Rectal smooth muscle tissue (tissue), 1 donor: ENCODE measurements around the gene TBC1D22A.

Experiments used
- H3K27ac ChIP-seq: one replicate; pipeline ENCODE4 v1.7.0; 2013; ENCODE audit warnings: low read depth, low read length, inconsistent platforms
- H3K27me3 ChIP-seq: one replicate; pipeline ENCODE4 v1.7.0; 2013; ENCODE audit warnings: low read length; ENCODE audit not compliant: control insufficient read depth, insufficient read depth
- H3K36me3 ChIP-seq: one replicate; pipeline ENCODE4 v1.7.0; 2013; ENCODE audit warnings: low read length; ENCODE audit not compliant: control insufficient read depth, insufficient read depth
- H3K4me1 ChIP-seq: one replicate; pipeline ENCODE4 v1.7.0; 2013; ENCODE audit warnings: low read length; ENCODE audit not compliant: control insufficient read depth, insufficient read depth
- H3K4me3 ChIP-seq: one replicate; pipeline ENCODE4 v1.7.0; 2013; ENCODE audit warnings: low read length
- H3K9ac ChIP-seq: one replicate; pipeline ENCODE4 v1.7.0; 2013; ENCODE audit warnings: low read length

TBC1D22A gene

DNA sequence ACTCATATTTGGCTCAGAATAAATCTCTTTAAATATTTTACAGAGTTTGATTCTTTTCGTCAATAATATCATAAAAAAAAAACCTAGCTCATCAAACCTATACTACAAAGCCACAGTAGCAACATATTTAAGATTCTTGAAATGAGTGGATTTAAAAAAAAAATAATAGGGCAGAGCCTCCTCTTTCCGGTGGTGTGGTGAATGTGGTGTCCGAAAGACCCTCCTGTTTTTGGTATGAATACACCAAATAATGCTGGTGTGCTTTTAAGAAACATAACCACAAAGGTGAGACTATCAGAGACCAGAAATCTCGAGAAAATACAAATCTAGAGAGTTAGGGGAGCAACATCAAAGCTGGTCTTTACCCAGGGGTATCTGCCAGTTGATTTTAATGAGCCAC is 342.6 kb downstream of the TBC1D22A start:
- Histone ChIP-seq H3K27ac (no peak overlapping the region), H3K4me3 (no peak overlapping the region), H3K27me3 (no peaks in the 10 kb centered on the region), H3K4me1 (no peaks in the 10 kb centered on the region), H3K9ac (no peak overlapping the region), H3K36me3 (no peaks in the 10 kb centered on the region)

DNA sequence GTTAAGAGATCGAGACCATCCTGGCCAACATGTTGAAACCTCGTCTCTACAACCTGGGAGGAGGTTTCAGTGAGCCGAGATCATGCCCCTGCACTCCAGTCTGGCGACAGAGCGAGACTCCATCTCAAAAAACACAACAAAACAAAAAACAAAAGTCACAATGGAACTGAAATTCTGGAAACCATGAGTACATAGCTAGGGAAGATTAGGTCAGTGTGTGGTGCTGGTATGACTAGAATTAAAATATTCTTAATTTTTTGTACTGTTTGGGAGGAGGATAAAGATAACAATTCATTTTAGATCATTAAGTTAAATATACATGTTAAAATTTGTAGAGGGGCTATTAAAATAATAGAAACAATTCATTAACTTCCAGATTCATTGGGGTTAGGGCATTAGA is 344.4 kb downstream of the TBC1D22A start:
- Histone ChIP-seq H3K4me1 (no peaks in the 10 kb centered on the region), H3K9ac (no peak overlapping the region), H3K27me3 (no peaks in the 10 kb centered on the region), H3K27ac (no peak overlapping the region), H3K4me3 (no peak overlapping the region), H3K36me3 (no peaks in the 10 kb centered on the region)

DNA sequence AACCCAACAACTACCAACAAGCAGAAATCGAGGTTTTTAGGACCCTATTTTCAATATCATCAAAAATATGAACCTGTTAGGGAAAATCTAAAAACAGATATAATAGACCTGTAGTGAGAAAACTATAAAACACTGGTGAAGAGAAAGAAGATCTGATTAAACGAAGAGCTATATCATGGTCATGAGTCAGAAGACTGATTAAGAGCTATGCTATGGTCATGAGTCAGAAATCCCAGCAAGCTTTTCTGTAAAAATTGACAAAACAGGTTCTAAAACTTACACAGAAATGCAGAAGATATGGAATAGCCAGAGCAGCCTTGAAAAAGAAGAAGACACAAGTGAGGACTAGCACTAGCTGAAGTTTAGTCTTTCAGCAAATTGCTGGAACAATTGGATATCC is 345.0 kb downstream of the TBC1D22A start:
- no peaks in the 10 kb centered on the region for H3K27me3 ChIP-seq
- H3K4me3 ChIP-seq: no peak overlapping the region
- no peak overlapping the region for H3K9ac ChIP-seq
- no peaks in the 10 kb centered on the region for H3K36me3 ChIP-seq
- H3K4me1 ChIP-seq: no peaks in the 10 kb centered on the region
- H3K27ac ChIP-seq: no peak overlapping the region

DNA sequence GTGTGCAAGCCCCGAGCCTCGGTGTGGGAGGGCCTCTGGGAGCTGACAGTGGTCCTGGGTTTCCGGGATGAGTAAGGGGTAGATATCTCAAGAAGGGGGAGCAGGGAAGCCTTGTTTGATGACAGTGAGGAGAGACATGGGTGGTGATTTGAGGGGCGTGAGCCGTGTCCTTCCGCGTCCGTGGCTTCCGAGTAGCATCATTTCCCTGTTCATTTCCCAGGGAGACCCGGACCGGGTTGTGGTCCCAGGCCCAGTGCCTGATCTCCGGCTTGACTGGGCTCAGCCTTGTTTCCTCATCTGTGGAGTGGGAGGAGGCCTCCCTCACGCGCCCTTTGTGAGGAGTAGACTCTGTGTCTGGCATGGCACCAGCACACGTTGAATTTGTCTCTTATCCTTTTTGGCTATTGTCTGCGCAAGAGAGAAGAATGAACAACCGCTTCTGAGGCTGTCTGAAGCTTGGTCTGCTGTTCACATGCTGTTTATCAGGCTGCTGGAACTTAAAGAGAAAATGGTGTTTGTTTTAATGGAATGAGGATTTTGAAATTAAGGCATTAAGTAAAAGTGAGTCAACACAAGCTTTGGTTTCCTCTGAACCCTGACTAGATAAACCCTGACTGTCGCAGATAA is 348.5 kb downstream of the TBC1D22A start:
- H3K36me3 ChIP-seq: peaks cover 4% of the 10 kb centered on the region
- no peak overlapping the region for H3K9ac ChIP-seq
- H3K27ac ChIP-seq: no peak overlapping the region
- no peaks in the 10 kb centered on the region for H3K27me3 ChIP-seq
- H3K4me3 ChIP-seq: no peak overlapping the region
- H3K4me1 ChIP-seq: no peaks in the 10 kb centered on the region

DNA sequence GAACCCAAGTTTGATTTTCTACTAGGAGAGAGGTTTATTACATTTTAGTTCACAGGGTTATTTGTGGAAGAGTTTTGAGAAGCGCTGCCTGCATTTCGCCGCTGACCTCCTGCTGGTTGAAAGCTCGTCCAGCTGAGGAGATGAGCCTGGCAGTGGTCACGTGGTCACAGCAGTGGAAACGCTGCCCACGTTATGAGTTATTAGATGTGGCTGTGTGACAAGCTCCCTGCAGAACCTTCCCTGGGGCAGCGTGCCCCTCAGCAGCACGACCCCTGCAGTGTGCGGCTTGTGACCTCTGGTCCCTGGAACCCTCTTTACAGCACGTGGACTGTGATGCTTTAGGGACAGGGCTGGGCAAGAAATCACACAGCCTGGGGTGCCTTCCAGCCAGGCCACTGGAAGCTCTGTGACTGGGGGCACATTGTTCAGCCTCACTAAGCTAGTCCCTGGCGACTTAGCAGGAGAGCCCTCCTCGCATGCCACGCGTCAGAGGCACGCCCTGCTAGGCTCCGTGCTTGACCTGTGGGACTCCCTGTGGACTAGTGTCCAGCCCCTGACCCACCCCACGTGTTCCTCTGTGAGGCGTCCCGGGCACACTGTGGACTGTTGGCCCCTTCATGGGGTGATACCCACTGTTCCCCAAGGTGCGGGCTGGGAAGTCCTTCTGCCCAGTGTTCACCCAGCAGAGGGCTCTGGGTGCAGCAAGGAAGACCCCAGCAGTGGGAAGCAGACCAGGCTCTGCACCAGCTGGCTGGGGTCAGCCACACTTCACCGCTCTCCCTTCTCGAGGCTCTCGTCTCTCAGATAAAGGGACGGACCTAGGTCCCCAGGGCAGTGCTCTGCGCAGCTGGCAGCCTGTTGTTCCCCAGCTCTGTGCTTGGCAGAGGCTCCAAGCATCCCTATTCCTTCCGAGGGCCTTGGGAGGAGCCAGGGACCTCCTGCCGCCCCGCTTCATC is 349.5 kb downstream of the TBC1D22A start:
- Histone ChIP-seq H3K9ac (no peak overlapping the region), H3K27ac (no peak overlapping the region), H3K27me3 (no peaks in the 10 kb centered on the region), H3K36me3 (peaks cover 4% of the 10 kb centered on the region), H3K4me1 (no peaks in the 10 kb centered on the region), H3K4me3 (no peak overlapping the region)

DNA sequence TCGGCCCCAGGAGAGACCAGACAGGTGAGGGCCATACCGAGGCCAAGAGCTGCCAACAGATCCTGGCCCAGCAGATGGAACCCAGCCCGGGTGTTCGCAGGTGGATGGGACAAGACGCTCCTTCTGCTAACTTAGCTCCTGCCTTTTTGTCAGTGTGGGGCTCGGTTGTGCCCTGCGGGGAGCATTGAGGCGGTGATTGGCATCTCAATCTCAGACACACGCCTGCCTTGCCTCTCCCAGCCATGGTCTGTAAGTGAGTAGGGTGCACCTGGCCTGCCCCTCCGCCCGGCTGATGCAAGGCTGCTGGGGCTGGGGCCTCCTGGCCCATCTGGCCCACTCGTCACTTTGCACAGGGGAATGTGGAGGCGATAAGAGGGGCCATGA is 350.1 kb downstream of the TBC1D22A start:
- H3K4me1 ChIP-seq: no peaks in the 10 kb centered on the region
- H3K4me3 ChIP-seq: no peak overlapping the region
- H3K27me3 ChIP-seq: no peaks in the 10 kb centered on the region
- H3K9ac ChIP-seq: no peak overlapping the region
- peaks cover 4% of the 10 kb centered on the region for H3K36me3 ChIP-seq
- no peak overlapping the region for H3K27ac ChIP-seq

DNA sequence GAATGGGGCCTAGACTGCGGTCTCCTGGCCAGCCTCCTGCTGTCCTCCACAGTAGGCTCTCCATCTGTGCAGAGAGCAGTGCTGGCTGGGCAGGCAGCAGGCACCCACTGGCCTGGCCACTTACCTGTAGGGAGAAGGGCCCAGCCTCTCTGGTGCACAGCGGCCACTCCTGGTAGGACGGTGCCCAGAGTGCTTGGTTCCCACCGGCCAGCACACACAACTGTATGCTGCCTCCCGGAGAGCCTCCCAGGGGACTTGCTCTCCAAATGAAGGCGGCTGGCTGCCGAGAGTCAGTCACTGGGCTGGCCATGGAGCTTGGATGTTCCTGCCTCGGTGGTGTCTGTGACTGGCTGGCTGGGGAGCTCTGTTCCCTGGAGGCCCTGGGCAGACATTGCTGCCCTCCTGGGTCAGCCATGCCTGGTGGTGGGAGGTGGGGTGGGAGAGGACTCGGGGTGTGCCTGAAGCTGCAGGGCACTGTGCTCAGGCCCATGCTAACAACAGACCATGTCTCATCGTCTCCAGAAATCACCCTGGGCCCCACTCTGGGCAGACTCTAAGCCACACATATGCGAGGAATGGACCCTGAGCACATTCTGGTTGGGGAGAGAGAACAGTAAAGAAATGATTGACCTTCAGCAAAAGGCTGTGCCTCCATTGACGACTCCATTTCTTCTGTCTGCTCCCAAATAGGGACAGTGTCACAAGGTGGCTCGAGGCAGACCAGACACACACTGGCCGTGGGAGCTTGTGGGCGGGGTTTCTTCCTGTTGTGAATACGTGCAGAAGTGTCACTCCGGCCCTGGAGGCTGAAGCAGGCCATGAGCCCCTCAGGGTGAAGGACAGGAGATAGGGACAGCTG is 350.8 kb downstream of the TBC1D22A start:
- no peaks in the 10 kb centered on the region for H3K4me1 ChIP-seq
- peaks cover 4% of the 10 kb centered on the region for H3K36me3 ChIP-seq
- no peak overlapping the region for H3K9ac ChIP-seq
- H3K4me3 ChIP-seq: no peak overlapping the region
- no peak overlapping the region for H3K27ac ChIP-seq
- H3K27me3 ChIP-seq: no peaks in the 10 kb centered on the region

DNA sequence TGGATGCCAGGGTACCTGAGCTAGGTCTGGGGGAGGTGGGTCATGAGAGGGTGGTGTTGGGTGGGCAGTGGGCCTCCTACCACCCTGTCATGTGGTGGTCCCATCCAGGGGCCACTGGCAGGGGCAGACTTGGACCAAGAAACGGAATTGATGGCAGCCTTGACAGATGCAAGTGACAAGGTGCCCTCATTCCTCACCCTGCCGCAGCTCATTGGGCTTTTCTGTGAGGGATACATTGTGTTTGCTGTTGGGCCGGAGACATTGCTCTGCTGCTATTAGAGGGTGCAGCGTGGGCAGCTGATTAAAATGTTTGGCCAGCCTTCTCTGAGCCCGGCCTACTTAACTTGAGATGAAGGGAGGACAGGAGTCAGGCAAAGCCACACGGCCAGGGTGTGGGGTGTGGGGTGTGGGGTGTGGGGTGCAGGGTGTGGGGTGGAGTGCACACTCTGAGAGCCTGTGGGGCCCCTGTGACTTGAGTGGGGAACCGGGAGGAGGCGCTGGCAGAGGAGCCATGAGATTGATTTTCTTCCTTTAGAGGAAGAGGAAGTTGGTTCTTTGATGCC is 351.5 kb downstream of the TBC1D22A start:
- Histone ChIP-seq H3K4me3 (no peak overlapping the region), H3K27ac (no peak overlapping the region), H3K36me3 (peaks cover 4% of the 10 kb centered on the region), H3K4me1 (no peaks in the 10 kb centered on the region), H3K27me3 (no peaks in the 10 kb centered on the region), H3K9ac (no peak overlapping the region)

DNA sequence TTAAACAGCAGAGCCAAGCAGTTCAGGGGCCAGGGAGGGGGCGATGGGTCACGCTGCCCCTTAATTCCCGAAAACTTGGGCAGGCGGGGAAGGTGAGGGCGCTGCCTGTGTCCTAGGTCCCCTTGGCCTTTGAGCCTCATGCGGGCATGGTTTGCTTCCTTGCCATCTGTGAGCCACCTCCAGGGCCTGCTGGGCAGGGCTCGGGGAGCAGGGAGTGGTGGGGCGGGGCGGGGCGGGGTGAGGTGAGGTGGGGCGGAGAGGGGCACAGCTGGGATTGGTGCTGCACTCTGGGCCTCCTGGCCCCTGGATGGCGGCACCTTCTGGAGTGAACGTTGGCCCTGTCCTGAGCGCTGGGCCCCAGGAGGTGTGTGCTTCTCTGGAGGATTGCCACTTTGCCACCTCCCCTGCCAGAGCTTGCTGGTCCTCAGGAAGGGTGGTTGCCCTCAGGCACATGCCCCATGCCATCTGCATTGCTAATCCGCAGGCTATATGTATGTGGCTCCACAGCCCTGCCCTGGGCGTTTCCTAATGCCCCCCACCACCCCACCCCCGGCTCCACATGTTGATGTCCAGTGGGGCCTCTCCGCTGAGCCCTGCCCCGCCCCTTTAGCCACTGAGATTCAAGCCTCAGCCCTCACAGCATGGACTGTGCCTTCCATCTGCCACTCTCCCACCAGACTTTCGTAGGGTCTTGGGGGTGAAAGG is 352.5 kb downstream of the TBC1D22A start:
- Histone ChIP-seq H3K27me3 (no peaks in the 10 kb centered on the region), H3K9ac (no peak overlapping the region), H3K27ac (no peak overlapping the region), H3K4me1 (no peaks in the 10 kb centered on the region), H3K36me3 (peaks cover 4% of the 10 kb centered on the region), H3K4me3 (no peak overlapping the region)

DNA sequence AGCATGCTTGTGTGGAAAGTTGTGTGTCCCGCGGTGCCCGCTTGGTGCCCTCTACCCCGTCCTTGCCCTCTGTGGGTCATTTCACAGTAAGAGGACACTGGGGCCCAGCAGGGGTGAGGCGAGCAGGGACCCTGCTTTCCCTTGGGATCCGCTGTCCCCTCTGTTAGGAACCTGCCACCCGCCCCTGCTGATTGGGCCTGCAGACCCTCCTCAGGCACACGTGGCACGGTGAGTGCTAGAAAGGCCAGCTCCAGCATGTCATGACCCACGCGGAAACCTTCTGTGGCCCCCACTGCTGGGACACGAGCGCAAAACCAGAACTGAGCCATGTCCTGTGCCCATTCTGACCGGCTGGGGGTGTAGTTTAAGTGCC is 353.1 kb downstream of the TBC1D22A start:
- Histone ChIP-seq H3K4me1 (no peaks in the 10 kb centered on the region), H3K27ac (no peak overlapping the region), H3K27me3 (no peaks in the 10 kb centered on the region), H3K4me3 (no peak overlapping the region), H3K36me3 (peaks cover 4% of the 10 kb centered on the region), H3K9ac (no peak overlapping the region)

DNA sequence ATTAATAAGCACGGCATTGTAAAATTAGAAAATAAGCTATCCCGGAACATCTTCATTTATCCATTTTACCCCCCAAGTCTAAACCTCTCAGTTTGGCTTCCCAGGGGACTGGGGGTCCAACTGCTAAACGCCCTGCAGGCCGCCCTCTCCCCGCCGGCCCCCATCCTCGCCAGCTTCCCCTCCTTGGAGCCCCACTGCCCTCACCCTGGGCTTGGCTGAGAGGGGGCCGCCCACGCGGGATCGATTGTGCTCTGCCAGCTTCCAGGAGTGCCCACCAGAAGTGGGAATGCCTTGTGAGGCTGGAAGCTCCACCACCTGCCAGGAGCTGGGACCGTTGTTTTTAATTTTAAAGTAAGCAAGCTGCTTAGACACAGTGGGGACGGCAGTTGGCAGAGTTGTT is 353.5 kb downstream of the TBC1D22A start:
- Histone ChIP-seq H3K4me1 (no peaks in the 10 kb centered on the region), H3K9ac (no peak overlapping the region), H3K27me3 (no peaks in the 10 kb centered on the region), H3K4me3 (no peak overlapping the region), H3K27ac (no peak overlapping the region), H3K36me3 (peaks cover 4% of the 10 kb centered on the region)
